ENCODE data around the gene TFEB.

TFEB gene

DNA sequence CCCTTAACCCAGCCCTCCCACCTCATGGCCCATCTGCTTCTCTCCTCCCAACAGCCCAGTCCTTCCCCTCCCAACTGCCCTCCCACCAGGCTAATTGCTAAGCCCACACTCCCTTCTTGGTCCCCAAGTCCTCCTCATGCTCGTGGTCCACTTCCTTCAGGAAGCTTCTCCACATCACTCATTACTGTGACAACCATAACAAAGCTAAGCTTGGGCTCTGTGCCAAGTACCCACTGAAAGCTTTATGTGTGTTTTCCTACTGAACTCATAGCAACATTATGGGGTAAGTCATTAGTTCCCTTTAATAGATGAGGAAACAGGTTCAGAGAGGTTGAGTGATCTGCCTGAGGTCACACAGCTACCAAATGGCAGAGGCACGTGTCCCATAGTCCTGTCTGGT, 28.1 kb upstream of the TFEB start:
- no peak for DNase-seq

DNA sequence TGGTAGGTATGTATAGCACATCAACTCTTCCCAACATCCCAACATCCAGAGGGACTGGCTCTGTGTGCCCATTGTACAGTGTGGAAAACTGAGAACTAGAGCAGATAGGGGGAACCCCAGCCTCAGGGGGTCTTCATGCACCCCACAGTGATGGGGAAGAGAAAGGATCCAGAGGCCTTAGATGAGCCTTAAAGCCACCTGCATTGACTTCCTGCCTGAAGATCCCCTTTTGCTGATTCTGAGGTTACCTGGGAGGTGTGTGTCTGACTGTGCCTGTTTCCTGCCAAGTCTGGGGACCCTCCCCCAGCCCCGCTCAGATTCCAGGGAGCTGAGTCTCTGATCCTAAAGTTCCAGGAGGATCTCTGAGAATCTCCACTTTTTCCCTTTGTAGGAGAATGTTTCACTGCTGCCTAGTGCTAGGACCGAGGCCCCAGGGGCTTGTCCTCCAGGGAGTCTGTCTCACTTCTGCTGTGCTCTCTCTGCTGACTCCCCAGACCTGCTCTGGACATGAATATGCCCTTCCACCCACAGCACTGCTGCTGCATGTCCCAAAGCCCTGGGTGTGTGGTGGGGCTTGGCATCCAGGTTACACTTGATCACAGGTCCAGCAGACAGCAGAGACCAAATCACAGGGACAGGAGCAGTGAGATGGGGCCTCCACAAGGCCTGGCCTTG, 24.6 kb upstream of the TFEB start:
- no peak for DNase-seq

DNA sequence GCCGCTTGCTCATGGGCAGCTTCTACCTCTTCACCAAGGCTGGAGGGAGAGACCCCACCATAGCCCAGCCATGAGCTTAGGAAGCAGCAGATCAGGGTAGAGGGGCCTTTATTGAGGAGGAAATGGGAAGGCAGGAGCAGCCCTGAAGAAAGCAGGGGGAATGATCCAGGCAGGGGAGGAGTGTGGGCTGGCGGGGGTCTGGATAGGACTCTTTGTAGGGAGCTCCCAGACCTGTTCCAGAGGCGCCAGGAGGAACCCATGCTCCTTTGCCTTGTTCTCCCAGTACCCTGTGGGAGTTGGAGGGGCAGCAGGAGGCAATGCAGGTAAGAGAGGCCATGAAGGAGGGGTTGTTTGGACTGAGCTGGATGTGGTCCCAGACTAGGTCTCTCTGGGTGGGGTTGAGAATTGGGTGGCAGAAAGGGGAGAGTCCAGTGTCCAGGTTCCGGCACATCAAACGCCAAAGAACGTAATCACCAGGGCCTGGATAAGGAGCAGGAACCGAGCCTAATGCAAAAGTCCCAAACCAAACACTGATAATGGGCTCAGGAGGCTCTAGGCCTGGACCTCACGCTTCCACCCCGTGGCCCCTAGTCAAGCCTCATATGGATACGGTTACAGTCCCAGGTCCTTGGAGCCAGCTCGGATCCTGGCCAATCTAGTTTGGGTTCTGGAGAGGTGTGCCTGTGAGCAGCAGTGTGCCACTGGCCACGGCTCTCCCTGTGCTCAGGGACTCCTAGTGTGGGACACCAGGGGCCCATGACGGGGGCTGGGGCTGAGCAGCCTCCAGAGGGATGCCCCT, 23.9 kb upstream of the TFEB start:
- DNase-seq: no peak

DNA sequence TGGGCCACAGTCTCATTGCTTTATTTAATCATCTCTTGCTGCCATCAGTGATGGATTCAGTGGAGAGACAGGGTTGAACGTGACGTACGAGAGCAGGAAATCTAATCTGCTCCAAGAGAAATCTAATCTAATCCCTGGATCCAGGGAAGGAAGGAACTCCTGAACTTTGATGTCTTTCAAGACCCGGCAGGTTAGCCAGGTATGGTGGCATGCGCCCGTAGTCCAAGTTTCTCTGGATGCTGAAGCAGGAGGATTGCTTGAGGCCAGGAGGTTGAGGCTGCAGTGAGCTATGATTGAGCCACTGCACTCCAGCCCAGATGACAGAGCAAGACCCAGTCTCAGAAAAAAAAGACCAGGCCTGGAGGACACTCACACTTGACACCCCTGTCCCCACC, 23.2 kb upstream of the TFEB start:
- DNase-seq: no peak

DNA sequence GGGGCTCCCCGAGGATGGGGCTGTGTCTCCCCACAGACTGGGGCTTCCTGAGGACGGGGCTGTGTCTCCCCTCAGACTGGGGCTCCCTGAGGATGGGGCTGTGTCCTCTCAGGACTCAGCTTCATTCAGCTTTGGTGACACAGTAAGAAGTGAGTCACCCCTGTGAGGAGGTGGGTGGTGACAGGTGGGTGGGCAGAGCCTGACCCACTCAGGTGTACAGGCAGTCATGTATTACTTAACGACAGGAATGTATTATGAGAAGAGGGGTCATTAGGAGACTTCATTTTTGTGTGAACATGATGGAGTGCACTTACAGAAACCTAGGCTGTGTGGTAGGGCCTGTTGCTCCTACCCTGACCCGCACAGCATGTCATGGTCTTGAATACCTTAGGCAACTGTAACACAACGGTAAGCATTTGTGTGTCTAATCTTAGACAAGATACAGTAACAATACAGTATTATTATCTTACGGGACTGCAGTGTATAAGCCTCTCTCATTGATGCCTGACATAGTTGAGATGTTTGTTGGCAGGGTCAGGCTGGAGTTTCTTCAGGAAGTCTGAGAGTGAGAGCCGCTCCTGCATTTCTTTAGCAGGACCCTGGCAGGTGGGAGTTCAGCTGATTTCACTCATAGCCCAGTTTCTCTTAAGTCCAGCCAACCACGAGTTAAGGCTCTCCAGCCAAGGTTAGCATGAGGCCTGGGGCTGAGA, 22.7 kb upstream of the TFEB start:
- no peak for DNase-seq

DNA sequence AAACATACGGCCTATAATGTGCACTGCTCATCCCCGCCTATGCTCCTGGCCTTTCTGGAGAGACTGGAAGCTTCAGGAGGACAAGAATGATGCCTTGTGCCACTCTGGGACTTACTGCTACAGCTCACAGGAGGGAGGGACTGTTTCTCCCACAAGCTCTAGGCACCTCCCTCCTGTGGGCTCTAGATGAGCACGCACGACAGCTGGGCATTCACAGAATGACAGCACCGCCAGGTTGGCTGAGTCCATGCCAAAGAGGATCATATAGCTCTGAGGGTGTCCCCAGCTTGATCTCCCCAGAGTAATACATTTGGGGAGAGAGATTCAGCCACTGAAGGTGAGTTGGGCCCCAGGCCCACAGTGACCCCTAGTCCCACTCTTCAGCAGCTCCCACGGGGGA, 21.9 kb upstream of the TFEB start:
- DNase-seq: no peak

DNA sequence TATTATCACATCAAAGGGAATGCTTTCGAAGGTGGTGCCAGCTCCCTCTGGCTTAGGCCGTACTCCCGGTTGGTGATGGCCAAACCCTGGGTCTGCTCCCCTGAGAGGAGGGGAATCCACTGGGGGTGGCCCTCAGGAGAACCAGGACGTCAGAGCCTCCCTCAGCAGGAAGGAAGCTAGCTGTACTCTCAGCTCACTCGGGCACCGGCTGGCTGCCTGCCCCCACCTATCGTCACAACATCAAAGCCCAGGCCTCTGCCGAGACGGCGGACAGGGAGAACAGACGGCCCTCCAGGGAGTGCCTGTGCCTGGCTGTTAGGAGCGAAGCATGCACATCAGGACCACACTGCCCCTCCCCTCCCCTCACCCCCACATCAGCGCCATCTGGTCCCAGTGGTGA, 20.9 kb upstream of the TFEB start:
- no peak for DNase-seq

DNA sequence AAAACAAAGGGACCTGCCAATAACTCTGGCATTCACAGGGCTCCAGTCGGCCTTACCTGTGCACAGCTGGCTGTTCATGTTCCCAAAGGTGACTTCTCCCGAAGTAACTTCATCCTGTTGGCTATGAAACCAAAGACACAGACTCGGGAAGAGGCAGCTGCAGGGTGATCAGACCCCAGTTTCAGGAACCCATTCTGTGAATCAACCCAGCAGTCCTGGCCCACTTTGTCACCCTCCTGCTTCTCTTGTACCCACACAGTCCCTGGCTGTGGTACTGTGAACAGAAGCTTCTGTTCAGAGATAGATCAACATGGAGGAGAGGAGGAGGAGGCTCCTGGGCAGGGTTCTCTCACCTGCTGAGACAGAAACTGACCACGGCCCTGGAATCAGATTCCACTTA, 20.5 kb upstream of the TFEB start:
- DNase-seq: no peak

DNA sequence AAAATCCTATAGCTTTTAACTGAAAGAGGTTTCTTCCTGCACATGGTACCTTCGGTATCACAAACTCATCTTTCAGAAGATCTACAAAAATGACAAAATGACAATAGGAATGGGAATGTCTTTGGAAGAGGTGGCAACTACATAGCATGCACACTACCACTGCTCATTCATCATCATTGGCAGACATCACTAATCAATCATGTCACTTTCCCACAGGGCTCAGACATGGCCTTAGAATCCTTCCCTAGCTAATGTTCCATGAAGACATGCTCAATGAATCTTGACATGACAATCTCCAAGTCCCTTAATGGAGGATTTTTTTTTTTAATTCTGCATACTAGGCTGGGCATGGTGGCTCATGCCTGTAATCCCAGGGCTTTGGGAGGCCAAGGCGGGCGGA, 15.0 kb upstream of the TFEB start:
- no peak for DNase-seq

DNA sequence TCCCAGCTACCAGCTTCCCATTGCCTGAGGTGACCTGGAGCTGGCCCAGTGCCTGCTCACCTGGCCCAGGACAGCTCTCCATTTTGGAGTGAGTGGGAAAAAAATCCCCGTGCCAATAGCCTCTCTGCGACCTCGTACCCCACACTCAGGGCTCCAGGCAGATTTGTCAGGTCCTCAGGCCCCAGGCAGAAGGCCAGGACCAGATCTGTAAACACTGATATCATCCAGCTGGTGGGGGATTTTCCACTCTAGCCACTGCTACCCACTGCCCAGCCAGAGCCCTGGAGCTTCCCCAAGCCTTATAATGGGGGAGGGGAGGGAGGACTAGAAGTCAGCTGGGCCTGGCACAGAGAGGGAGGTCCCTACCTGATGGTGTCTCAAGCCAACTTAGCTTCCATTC, 13.1 kb upstream of the TFEB start:
- DNase-seq: no peak

DNA sequence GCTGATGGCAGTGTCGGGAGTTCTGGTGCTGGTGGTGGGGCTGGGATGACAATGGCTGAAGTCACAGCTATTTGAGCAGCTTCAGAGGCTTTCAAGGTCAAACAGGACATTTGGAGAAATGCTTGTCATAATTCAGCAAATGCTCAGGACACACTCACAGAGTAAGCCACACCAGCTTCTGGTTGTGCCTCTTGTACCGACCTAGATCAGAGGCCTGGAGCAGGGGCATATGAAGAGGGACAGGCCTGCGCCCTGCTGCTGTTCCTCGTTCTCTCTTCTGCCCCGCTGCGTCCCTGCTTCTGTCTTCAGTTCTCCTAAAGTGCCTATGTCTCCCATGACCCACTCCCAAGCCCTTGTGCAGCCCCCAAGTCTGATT, 12.7 kb upstream of the TFEB start:
- no peak for DNase-seq

DNA sequence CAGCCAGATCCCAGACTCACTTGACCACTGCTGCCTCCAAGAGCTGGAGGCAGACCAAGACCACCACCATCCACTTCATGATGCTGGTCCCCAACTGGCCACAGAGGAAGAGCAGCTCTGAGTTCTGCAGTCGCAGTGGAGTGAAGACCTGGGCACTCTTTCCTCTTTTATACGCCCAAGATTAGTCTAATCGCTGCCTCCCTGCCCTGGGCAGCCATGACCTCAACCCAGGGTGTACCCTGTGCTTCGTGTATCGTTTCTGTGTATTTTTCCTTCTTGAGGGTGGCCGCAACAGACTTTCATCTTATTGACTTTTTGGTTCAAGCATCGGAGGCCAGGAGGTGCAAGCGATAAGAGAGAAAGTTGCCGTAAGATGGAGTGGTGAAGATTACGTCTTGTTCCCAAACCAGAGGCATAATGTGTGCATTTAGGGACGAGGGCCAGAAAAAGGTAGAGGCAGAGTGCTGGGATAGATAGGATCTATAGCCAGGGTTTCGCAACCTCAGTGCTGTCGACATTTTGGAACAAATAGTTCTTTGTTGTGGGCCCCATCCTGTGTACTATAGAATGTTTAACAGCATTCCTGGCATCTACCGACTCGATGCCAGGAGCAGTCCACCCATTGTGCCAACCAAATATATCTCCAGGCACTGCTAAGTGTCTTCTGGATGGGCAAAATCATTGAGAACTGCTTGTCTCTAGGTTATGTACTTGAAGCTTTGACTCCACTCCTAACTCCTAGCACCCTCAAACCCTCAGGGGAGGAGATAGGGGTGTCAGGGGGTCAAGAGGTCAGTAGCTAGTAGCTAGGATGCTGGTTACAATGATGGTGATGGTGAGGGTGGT, 12.1 kb upstream of the TFEB start, which contains the start of gene PGC:
Gene PGC, minus strand, starts transcription at position 142 of the 846 bp plus-strand sequence. Its CDS starts 63 bp downstream, at position 79.
- DNase-seq: no peak

DNA sequence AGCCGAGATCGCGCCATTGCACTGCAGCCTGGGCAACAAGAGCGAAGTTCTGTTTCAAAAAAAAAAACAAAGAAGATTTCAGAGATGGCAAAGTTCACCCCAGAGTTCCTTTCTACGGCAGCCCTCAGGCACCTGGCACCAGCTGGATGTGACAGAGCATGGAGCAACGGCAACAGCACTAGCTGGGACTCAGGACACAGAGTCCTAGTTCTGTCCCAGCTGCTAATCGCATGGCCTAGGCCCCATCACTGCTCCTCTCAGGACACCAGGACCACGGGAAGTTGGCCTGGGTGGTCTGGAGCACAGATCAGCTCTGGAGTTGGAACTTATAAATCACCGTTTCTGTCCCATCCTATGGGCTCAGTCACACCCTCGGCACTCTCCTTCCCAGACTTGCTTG, 10.7 kb upstream of the TFEB start:
- DNase-seq: no peak

DNA sequence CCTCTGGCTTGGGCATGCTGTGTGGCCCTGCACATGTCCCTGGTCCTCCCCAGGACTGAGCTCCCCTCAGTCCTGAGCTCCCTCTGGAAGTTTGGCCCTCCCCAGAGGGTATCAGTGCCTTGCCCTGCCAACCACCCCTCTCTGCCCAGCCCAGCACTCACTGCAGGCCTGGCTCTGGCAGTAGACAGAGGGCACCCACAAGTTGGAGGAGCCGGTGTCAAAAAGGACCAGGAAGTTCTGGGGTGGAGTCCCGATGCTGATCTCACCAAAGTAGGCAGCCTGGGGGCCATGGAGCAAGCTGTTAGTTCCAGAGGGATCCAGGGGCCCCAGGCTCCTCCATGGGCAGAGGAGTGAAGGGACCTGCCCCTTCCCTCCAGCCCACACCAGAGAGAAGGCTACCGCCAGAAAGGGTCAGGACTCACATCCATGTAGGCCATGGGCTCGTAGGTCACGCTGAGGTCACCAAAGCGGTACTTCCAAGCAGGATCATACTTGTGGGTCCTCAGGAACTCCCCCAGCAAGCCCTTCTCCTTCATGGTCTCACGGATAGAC, 8.9 kb upstream of the TFEB start:
- no peak for DNase-seq

DNA sequence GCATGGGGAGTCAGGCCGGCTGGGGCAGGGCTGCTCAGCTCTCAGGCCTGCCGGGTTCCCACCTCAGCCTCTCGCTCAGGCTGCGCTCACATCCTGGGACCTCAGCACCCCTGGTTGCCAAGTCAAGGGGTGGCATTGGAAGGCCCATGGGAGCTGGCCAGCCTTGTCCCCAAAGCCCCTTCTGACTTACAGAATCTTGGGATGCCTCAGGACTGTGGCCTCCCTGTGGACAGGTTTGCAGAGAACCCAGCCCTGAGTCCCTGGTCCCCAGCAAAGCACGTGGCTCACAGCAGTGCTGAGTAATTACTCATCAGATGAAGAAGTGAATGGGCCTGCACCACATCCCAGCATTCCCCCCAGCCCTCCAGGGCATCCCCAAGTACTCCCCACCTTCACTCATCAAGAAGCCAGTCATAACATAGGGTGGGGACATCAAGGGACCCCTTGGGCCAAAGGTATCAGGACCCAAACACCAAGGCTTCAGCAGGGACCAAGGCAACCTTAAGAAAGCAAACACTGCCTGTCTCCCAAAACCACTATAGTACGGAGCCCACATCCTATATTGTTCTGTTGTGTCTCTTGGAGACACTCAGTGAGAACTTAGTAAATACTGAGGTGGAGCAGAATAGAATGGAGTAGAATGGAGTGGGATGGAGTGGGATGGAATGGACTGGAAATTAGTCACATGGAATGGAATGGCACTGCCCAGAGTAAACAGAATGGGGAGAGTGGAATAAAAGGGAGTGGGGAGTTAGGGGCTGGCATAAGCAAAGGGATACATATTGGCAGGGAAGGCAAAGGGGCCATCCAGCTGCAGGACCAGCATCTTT, 8.2 kb upstream of the TFEB start:
- DNase-seq: no peak

DNA sequence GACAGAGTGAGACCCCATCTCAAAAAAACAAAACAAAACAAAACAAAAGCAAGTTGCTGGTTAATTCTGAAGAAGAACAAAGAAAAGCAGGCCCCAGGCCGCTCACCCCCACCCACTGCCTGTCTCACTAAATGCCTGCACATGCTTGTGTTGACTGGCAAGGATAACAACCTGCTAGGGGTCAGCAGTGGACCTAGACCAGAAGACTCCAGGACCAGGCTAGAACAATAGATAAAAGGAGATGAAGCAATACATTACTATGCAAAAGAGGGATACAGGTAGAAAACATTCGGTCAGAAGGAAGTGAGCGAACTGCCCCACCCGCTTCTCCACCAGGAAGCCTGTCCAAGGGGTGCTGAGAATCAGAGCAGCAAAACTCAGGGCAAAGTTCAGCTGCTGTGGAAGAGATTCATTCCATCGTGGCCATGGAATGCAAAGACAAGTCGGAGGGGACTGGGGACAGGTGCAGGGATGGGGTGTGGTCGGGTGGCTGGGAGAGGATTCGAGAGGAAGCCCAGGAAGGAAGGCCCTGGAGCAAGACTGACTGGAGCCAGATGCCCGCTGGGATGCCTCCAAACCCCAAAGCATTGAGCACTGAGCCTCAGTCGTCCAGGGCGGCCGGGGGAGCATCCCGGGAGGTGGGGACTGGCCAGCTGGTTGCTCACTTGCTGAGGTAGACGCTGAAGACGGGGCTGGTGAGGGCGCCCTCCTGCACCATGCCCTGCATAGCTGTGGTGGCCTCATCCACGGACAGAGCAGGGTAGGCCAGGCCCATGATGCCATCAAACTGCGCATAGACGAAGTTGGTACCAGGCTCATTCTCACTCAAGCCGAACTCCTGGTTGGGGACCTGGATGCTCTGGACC, 6.5 kb upstream of the TFEB start:
- no peak for DNase-seq

DNA sequence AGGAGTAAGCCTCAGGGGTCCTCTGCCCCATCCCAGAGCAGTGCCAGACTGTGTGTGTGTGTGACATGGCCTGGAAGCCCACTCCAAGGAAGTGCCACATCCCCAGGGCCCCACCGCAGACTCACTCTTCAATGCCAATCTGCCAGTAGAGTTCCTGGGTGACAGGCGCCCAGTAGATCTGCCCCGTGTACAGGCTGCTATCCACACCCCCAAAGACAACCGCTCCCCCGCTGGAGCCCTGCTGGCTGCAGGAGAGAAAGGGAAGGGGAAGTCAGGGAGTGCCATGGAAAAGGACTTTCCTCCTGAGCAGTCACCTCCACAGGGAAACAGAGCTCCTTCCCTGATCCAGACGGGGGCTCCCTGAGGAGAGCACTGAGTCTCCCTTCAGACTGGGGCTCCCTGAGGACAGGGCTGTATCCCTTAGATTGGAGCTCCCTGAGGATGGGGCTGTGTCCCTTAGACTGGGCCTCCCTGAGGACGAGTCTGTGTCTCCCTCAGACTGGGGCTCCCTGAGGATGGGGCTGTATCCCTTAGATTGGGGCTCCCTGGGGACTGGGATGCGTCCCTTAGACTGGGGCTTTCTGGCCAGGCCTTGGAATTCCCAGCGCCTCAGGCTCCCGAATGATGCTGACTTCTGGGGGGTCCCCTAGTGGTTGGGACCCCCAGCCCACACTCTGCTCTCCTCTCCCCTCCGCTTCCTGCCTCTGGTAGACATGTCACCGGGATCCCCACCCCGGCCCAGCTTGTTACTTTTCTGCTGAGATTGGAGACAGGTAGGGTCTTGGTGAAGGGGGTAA, 5.2 kb upstream of the TFEB start:
- no peak for DNase-seq

DNA sequence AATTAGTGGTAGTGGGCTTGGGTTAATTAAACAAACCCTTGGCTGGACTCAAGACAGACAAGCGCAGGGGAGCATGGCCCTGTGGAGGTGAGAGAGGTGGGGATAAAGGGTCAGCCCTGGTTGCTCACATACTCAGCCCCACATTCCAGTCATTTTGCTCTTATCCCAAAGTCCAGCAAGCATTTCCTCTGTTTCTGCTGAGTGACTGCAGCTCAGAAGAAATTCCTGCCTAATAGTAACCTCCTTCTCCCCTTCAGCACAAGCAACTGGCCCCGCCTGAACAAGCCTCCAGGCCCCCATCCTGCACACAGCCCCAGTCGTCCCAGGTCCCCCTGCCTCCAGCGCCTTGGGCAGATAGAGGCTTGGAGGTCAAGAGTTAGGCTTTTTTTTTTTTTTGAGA, 3.6 kb upstream of the TFEB start:
- no peak for DNase-seq

DNA sequence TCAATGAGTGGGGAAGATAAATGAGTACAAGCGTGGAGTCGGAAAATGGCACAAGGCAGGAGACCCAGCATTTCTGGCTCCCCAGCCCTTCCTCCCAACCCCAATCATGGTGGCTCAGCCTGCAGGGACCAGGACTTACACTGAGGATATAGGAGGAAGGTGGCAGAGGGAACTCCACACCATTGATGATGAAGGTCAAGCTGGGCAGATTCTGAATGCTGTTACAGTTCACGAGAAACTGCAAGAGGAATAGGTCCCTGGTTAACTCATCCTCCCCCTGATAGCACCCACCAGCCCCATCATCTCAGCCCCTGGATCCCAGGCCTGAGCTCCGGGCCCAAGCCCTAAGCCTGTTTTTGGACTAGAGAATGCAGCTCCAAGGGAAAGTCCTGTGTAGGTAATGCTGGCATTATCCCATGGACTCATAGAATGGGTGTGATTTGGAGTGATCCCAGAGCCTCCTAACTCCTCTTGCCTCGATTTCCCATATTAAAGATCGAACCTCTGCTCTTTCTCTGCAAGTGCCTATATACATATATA, 2.3 kb upstream of the TFEB start:
- DNase-seq: no peak
